ENCODE measurements around the gene PRKAG1.

The PRKAG1 gene

GRCh38 chr12:49049566-49050224, 31.1 kb upstream of the PRKAG1 start:
- DNase-seq (ENCODE audit: low read depth) = no peak

GRCh38 chr12:49048953-49049352, 30.4 kb upstream of the PRKAG1 start:
- DNase-seq (ENCODE audit: low read depth) = no peak

GRCh38 chr12:49046129-49046895, 27.7 kb upstream of the PRKAG1 start:
- no peak for DNase-seq (ENCODE audit: low read depth)

GRCh38 chr12:49044660-49045059, 26.1 kb upstream of the PRKAG1 start:
- no peak for DNase-seq (ENCODE audit: low read depth)

GRCh38 chr12:49043856-49044258, 25.3 kb upstream of the PRKAG1 start:
- DNase-seq (ENCODE audit: low read depth) = peak; percentile 58

- DNase-seq (ENCODE audit: low read depth) = no peak
These were observed 24.7 kb upstream of the PRKAG1 start for GRCh38 chr12:49043241-49043640.

- no peak for DNase-seq (ENCODE audit: low read depth)
These were observed 23.4 kb upstream of the PRKAG1 start for GRCh38 chr12:49041881-49042484.

- DNase-seq (ENCODE audit: low read depth) = no peak
These were observed 22.7 kb upstream of the PRKAG1 start for GRCh38 chr12:49041036-49041880.

- DNase-seq (ENCODE audit: low read depth) = no peak
These were observed 21.8 kb upstream of the PRKAG1 start for GRCh38 chr12:49040364-49040855.

GRCh38 chr12:49039421-49040363, 21.1 kb upstream of the PRKAG1 start:
- DNase-seq (ENCODE audit: low read depth) = no peak

- no peak for DNase-seq (ENCODE audit: low read depth)
These were observed 19.8 kb upstream of the PRKAG1 start for GRCh38 chr12:49038291-49038955.

- DNase-seq (ENCODE audit: low read depth) = no peak
These were observed 19.3 kb upstream of the PRKAG1 start for GRCh38 chr12:49037947-49038237.

GRCh38 chr12:49037111-49037946, 18.8 kb upstream of the PRKAG1 start:
- DNase-seq (ENCODE audit: low read depth) = no peak

- DNase-seq (ENCODE audit: low read depth) = no peak
These were observed 17.5 kb upstream of the PRKAG1 start for GRCh38 chr12:49036029-49036428.

- DNase-seq (ENCODE audit: low read depth) = no peak
These were observed 15.7 kb upstream of the PRKAG1 start for GRCh38 chr12:49034286-49034622.

GRCh38 chr12:49033611-49034285, 15.2 kb upstream of the PRKAG1 start:
- DNase-seq (ENCODE audit: low read depth) = no peak

GRCh38 chr12:49032679-49033447, 14.3 kb upstream of the PRKAG1 start:
- no peak for DNase-seq (ENCODE audit: low read depth)

- no peak for DNase-seq (ENCODE audit: low read depth)
These were observed 13.7 kb upstream of the PRKAG1 start for GRCh38 chr12:49032276-49032675.

Measured in stimulated activated CD8-positive, alpha-beta memory T cell treated with anti-CD3 and anti-CD28 coated beads, Interleukin-15, amount 100 ng/mL, for 24 hours (primary cell).